Left lung (tissue), 10 donors: ENCODE results near the gene EPN2. TPM values are rescaled to one million over a fixed set of nuclear protein-coding genes. Genes with fewer than 3 reads are reported as not detected.

Experiments
- ATAC-seq: fragments of 200-7000 bp; cut with Tn5 transposase; one replicate; pipeline ENCODE4 v1.9.1; 2020; ENCODE audit warnings: moderate library complexity
- DNase-seq, 4 donors: peaks; one replicate each; pipeline ENCODE4 v3.0.0-alpha.2; 2013 to 2020
- H3K27ac ChIP-seq, 2 donors: fragments of 200-600 bp; sonication (generic) in 1 of 2; one replicate each; pipeline versions ENCODE4 v1.5.0 to v1.8.0; 2020 to 2021
- H3K27me3 ChIP-seq, 2 donors: fragments of 200-600 bp; sonication (generic) in 1 of 2; one replicate each; pipeline versions ENCODE4 v1.5.0 to v1.8.0; 2020 to 2021
- H3K36me3 ChIP-seq, 2 donors: fragments of 200-600 bp; sonication (generic) in 1 of 2; one replicate each; pipeline versions ENCODE4 v1.5.0 to v1.8.0; 2020 to 2021
- H3K4me1 ChIP-seq, 2 donors: fragments of 200-600 bp; one replicate each; pipeline ENCODE4 v1.8.0; 2021
- H3K4me3 ChIP-seq, 2 donors: fragments of 200-600 bp; sonication (generic) in 1 of 2; one replicate each; pipeline versions ENCODE4 v1.5.0 to v1.8.0; 2020 to 2021; ENCODE audit warnings: mild to moderate bottlenecking in 1 of 2
- H3K9me3 ChIP-seq, 2 donors: fragments of 200-600 bp; sonication (generic) in 1 of 2; one replicate each; pipeline versions ENCODE4 v1.5.0 to v1.8.0; 2020 to 2021
- intact Hi-C, 2 donors: fragments of 100-400 bp; cut with DNase I; formaldehyde crosslinking; loops; one replicate each; pipeline versions ENCODE4 v1.11.2 to v1.14.2; 2022
- polyA plus RNA-seq, 6 donors: library from polyadenylated mRNA; unstranded; fragments of 120-200 nt; gene quantifications; one replicate each; pipeline ENCODE4 v1.2.1, GENCODE V29; 2013; ENCODE audit not compliant: insufficient read length in 6 of 6
- total RNA-seq, 2 donors: library from RNA; stranded (reverse); fragmentation: NEBNext Ultra II Directional; extraction: Animal tissue kit (Norgen Biotek cat#: 25700); gene quantifications; one replicate each; pipeline ENCODE4 v1.2.1, GENCODE V29; 2021
- TF ChIP-seq, protein P1 (sequence below), 2 donors: fragments of 200-600 bp; sonication (generic) in 1 of 2; IDR thresholded peaks; one replicate each; pipeline versions ENCODE4 v1.5.0 to v1.8.0; 2021; ENCODE audit warnings: antibody characterized with exemption in 2 of 2
- donor health status: DM: no; HTN: yes; CAD: no.
- donor health status: DM: no; HTN: no; CAD: no.

Gene EPN2
- total and polyA plus RNA-seq, 8 donors, result 43.3 to 51.5 (median 48.3) TPM

DNA sequence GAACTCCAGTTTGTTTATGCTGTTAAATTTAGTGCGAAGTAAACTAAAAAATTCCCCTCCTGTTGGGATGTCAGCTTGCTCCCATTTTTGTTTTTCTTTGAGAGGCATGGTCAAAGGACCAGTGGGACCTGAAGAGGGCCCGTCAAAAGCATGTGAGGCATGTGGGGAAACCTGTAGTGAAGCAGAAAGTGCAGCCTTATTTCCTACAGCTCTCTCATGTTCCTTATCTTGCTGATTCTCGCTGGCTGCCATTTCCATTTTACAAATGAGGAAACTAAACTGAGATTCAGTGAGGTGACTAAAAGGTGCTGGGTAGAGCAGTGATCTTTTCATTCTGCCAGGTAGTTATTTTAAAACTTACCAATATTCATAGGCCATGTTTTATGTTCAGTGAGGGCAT is 27.1 kb downstream of the EPN2 start:
- DNase-seq, result no peak
- Histone ChIP-seq H3K4me1 (peaks cover 39 to 61% of the 10 kb centered on the region in 2 donors), H3K4me3 (no peak overlapping the region), H3K9me3 (no peaks in the 10 kb centered on the region), H3K36me3 (no peaks in the 10 kb centered on the region), H3K27ac (peak overlapping the region; percentile 67 to 75), H3K27me3 (peaks cover 0 to 4% of the 10 kb centered on the region in 2 donors)
- intact Hi-C loops, result no loop called here
- ATAC-seq, result peak; percentile 21
- TF ChIP-seq, protein P1, sequence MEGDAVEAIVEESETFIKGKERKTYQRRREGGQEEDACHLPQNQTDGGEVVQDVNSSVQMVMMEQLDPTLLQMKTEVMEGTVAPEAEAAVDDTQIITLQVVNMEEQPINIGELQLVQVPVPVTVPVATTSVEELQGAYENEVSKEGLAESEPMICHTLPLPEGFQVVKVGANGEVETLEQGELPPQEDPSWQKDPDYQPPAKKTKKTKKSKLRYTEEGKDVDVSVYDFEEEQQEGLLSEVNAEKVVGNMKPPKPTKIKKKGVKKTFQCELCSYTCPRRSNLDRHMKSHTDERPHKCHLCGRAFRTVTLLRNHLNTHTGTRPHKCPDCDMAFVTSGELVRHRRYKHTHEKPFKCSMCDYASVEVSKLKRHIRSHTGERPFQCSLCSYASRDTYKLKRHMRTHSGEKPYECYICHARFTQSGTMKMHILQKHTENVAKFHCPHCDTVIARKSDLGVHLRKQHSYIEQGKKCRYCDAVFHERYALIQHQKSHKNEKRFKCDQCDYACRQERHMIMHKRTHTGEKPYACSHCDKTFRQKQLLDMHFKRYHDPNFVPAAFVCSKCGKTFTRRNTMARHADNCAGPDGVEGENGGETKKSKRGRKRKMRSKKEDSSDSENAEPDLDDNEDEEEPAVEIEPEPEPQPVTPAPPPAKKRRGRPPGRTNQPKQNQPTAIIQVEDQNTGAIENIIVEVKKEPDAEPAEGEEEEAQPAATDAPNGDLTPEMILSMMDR (IDR thresholded peaks at IDR 0.05), result no peak

DNA sequence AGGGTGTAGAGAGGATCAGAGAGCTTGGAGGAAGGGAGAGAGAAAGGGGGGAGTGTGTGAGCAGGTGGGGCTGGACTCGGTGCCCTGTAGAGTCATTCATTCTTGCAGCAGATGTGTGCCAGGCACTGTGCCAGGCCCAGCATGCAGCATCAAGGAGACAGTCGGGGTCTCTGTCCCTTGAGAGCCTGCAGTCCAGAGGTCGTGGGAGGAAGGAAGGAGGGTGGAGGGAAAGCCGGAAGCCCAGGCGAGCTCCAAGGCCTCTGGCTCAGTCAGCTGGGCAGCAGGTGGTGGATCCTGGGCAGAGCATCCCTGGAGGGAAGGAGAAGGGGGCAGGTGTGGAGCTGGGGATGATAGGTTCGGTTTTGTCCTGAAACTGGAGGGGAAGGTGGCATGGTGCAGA is 27.5 kb downstream of the EPN2 start:
- TF ChIP-seq, protein P1 (IDR thresholded peaks at IDR 0.05), result no peak
- intact Hi-C loops, result no loop called here
- Histone ChIP-seq H3K4me1 (peaks cover 43 to 65% of the 10 kb centered on the region in 2 donors), H3K4me3 (no peak overlapping the region), H3K27ac (peak overlapping the region; percentile 67 to 75), H3K27me3 (peaks cover 0 to 4% of the 10 kb centered on the region in 2 donors), H3K36me3 (no peaks in the 10 kb centered on the region), H3K9me3 (no peaks in the 10 kb centered on the region)
- DNase-seq (no peak), ATAC-seq (no peak)

DNA sequence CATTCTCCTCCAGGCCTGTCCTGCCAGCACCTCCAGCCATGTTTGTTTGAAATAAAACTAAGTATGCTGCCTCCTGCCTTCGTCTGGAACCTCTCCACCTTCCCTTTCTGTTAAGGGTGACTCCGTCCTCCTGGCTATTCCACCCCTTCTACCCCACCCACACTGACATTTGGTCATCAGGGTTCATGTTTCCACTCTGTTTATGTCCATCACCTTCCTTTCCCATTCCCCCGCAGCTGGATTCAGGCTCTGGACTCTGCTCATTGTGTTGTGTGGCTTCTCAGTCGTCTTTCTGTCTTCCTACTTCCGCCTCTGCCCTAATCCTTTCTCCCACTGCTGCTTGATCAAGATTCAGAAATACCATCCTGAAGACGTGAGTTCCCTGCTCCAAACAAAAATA is 28.6 kb downstream of the EPN2 start:
- TF ChIP-seq, protein P1 (IDR thresholded peaks at IDR 0.05), result no peak
- no peak for DNase-seq
- Histone ChIP-seq H3K4me1 (peaks cover 52 to 75% of the 10 kb centered on the region in 2 donors), H3K36me3 (no peaks in the 10 kb centered on the region), H3K27me3 (peaks cover 0 to 4% of the 10 kb centered on the region in 2 donors), H3K9me3 (no peaks in the 10 kb centered on the region), H3K4me3 (no peak overlapping the region), H3K27ac (peak overlapping the region in 1 of 2 donors; percentile 75)
- no peak for ATAC-seq
- intact Hi-C loops, result no loop called here

DNA sequence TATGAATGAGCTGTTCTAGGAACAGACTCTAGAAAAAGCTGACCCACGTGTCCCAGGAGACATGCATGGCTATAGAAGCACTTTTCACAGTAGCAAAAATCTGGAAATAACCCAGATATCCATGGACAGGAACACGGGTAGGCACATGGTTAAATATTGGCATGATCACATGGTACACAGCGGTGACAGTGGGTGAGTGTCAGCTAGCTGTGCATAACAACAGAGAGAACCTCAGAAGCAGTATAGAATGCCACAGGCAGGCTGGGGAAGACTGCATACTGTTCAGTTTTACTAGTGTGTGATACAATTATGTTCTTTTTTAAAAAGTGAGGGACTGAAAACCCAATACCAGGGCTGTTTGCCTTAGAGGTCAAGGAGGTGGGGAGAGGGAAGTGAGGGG is 31.4 kb downstream of the EPN2 start:
- Histone ChIP-seq H3K4me1 (peaks cover 41 to 58% of the 10 kb centered on the region in 2 donors), H3K27ac (peak overlapping the region; percentile 20 to 56), H3K27me3 (no peaks in the 10 kb centered on the region), H3K36me3 (no peaks in the 10 kb centered on the region), H3K9me3 (no peaks in the 10 kb centered on the region), H3K4me3 (no peak overlapping the region)
- TF ChIP-seq, protein P1 (IDR thresholded peaks at IDR 0.05), result no peak
- DNase-seq (no peak), ATAC-seq (peak; percentile 48)
- intact Hi-C loops, result no loop called here

DNA sequence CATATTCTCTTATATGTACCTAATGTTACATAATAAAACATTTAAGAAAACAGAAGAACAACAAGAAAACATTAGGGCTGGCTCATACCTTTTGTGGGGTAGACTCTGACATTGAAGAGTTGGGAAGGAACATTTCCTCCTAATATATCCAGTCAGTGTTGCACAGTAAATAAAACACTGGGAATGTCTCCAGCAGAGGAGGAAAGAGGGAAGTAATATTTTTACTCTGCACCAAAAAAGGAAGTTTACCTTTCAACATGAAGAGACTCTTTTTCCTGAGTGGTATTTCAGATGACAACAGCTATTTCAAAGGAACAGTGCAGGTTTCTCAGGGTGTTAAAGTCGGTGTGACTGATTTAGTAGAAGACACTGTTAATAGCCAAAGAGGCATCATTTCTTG is 31.9 kb downstream of the EPN2 start:
- Histone ChIP-seq H3K36me3 (no peaks in the 10 kb centered on the region), H3K9me3 (no peaks in the 10 kb centered on the region), H3K4me3 (no peak overlapping the region), H3K4me1 (peaks cover 36 to 53% of the 10 kb centered on the region in 2 donors), H3K27me3 (no peaks in the 10 kb centered on the region), H3K27ac (peak overlapping the region; percentile 28 to 56)
- peak; percentile 79 for ATAC-seq
- intact Hi-C loops, result no loop called here
- no peak for DNase-seq
- TF ChIP-seq, protein P1 (IDR thresholded peaks at IDR 0.05), result no peak
